OCI-LY7 (cell line): Measurements from ENCODE around the gene XPNPEP2. TPM values are rescaled to one million over a fixed set of nuclear protein-coding genes. Genes with fewer than 3 reads are reported as not detected.

Experiments used
- BruUV-seq: library from RNA; stranded (reverse); fragments of 400-500 nt; replicated peaks from 2 replicates; lab custom pipeline; 2021; lab: Mats Ljungman, UMichigan
- CTCF ChIA-PET: fragments of 300-600 bp; sonication (Branson Sonifier 250); formaldehyde crosslinking; loops from one replicate; lab custom pipeline; 2022; ENCODE audit warnings: antibody characterized with exemption; ENCODE audit not compliant: unreplicated experiment; lab: Charles Lee
- POLR2A ChIA-PET: fragments of 300-600 bp; sonication (Branson Sonifier 250); formaldehyde crosslinking; loops from one replicate; lab custom pipeline; 2022; ENCODE audit warnings: antibody characterized with exemption; lab: Charles Lee
- DNase-seq: peaks from one replicate; pipeline ENCODE4 v3.0.0-alpha.2; 2015; ENCODE audit warnings: low spot score
- H2AFZ ChIP-seq: fragments of 200-600 bp; sonication (generic), shearing (Covaris generic); 2 replicates; pipeline ENCODE4 v1.6.1; 2014; ENCODE audit warnings: mild to moderate bottlenecking, antibody characterized with exemption, low read length, moderate library complexity
- H3K27ac ChIP-seq: fragments of 200-600 bp; sonication (generic); 2 replicates; pipeline ENCODE4 v1.5.1; 2014; ENCODE audit warnings: mixed run types, low read depth, mild to moderate bottlenecking, moderate library complexity, low read length, inconsistent platforms; ENCODE audit not compliant: poor library complexity, severe bottlenecking
- H3K36me3 ChIP-seq: fragments of 200-600 bp; sonication (generic); 2 replicates; pipeline ENCODE4 v1.6.1; 2014; ENCODE audit warnings: mild to moderate bottlenecking, antibody characterized with exemption, low read length, moderate library complexity, mixed read lengths; ENCODE audit not compliant: insufficient read depth
- H3K4me1 ChIP-seq: fragments of 200-600 bp; sonication (generic); 2 replicates; pipeline ENCODE4 v1.5.1; 2014; ENCODE audit warnings: mild to moderate bottlenecking, low read length; ENCODE audit not compliant: insufficient read depth, poor library complexity, severe bottlenecking
- H3K4me2 ChIP-seq: fragments of 200-600 bp; sonication (generic); 2 replicates; pipeline ENCODE4 v1.6.1; 2014; ENCODE audit warnings: mild to moderate bottlenecking, low read length
- H3K4me3 ChIP-seq: fragments of 200-600 bp; sonication (generic); 2 replicates; pipeline ENCODE4 v1.5.1; 2014; ENCODE audit warnings: mild to moderate bottlenecking, low read depth, low read length; ENCODE audit not compliant: poor library complexity, severe bottlenecking
- H3K79me2 ChIP-seq: fragments of 200-600 bp; sonication (generic); 2 replicates; pipeline ENCODE4 v1.6.1; 2016; ENCODE audit warnings: low read depth, mild to moderate bottlenecking, low read length, moderate library complexity, mixed read lengths; ENCODE audit not compliant: insufficient read depth
- H3K9me2 ChIP-seq: fragments of 200-600 bp; sonication (generic); 2 replicates; pipeline ENCODE4 v1.6.1; 2016; ENCODE audit warnings: mild to moderate bottlenecking, low read length, mixed read lengths; ENCODE audit not compliant: insufficient read depth
- H3K9me3 ChIP-seq: fragments of 200-600 bp; sonication (generic); 2 replicates; pipeline ENCODE4 v1.6.1; 2014; ENCODE audit warnings: mild to moderate bottlenecking, mixed run types, low read length, mixed read lengths
- H4K20me1 ChIP-seq: fragments of 200-600 bp; sonication (generic); 2 replicates; pipeline ENCODE4 v1.6.1; 2014; ENCODE audit warnings: mild to moderate bottlenecking, antibody characterized with exemption, low read length, moderate library complexity, mixed read lengths; ENCODE audit not compliant: insufficient read depth
- EZH2phosphoT487 ChIP-seq: fragments of 200-600 bp; sonication (generic); IDR thresholded peaks from 2 replicates; pipeline ENCODE4 v1.6.1; 2018; ENCODE audit warnings: low read depth, borderline replicate concordance, mild to moderate bottlenecking, mixed run types, antibody characterized with exemption, low read length, moderate library complexity, mixed read lengths
- intact Hi-C: fragments of 100-400 bp; cut with micrococcal nuclease; formaldehyde crosslinking; loops from one replicate; pipeline ENCODE4 v1.10.0; 2022; ENCODE audit not compliant: unreplicated experiment
- total RNA-seq, 2 experiments: library from RNA; depleted of rRNA in 1 of 2; stranded (reverse); fragments of >200 nt in 1 of 2; shearing (Covaris generic) in 1 of 2; gene quantifications; 2 replicates each; pipeline ENCODE4 v1.2.3, GENCODE V29; 2014 to 2022
- TF ChIP-seq, protein P1 (sequence below): fragments of 200-600 bp; sonication (generic); conservative IDR thresholded peaks from 2 replicates; pipeline ENCODE4 v1.5.1; 2014; ENCODE audit warnings: mild to moderate bottlenecking, antibody characterized with exemption, low read length, moderate library complexity, mixed read lengths

XPNPEP2 gene
- total RNA-seq, 2 experiments from 2014 or later, result not detected

DNA sequence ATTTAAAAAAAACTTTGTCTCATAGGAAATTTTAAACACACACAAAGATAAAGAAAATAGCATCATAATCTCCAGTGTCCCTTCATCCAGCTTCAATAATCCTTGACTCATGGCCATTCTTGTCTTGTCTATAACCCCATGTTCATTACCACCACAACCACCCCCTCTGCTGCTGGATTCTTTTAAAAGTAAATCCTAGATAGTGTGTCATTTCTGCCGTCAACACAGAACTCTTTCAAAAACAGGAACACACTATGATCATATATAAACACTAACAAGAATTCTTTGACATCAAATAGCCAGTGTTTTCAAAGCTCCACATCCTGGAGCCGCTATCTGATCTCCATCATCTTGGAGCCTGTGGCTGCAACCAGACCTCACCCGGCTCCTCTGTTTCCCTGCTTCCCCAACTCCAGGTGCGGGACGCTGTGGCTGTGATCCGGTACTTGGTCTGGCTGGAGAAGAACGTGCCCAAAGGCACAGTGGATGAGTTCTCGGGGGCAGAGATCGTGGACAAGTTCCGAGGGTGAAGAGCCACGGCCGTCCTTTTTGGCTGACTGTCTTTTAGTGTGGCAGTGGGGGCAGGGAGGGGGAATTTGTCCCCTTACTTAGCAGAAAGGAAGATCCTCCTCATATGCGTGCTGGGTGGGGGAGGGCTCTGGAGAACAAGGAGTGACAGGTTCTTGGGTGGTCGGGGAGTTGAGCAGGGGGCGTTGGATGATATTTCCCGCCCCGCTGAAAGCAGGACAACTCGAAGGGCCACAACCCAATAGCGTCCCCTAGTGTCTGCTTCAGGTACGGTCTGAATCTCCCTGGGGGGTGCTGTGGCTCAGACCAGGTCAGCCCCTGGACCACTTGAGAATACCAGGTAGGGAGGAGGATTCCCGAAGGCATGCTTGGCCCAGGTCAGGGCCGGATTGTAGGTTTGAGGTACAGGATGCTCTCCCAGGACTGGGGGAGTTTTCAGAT lies 15.6 kb downstream of the XPNPEP2 start:
- DNase-seq, result no peak
- Histone ChIP-seq H2AFZ (no peak overlapping the region), H3K4me2 (no peak overlapping the region), H4K20me1 (no peaks in the 10 kb centered on the region), H3K4me1 (peaks cover 36% of the 10 kb centered on the region), H3K4me3 (no peak overlapping the region), H3K79me2 (no peaks in the 10 kb centered on the region), H3K9me3 (no peaks in the 10 kb centered on the region), H3K36me3 (no peaks in the 10 kb centered on the region), H3K27ac (no peak overlapping the region), H3K9me2 (no peaks in the 10 kb centered on the region)
- no TSS peak for BruUV-seq
- TF ChIP-seq, protein P1, sequence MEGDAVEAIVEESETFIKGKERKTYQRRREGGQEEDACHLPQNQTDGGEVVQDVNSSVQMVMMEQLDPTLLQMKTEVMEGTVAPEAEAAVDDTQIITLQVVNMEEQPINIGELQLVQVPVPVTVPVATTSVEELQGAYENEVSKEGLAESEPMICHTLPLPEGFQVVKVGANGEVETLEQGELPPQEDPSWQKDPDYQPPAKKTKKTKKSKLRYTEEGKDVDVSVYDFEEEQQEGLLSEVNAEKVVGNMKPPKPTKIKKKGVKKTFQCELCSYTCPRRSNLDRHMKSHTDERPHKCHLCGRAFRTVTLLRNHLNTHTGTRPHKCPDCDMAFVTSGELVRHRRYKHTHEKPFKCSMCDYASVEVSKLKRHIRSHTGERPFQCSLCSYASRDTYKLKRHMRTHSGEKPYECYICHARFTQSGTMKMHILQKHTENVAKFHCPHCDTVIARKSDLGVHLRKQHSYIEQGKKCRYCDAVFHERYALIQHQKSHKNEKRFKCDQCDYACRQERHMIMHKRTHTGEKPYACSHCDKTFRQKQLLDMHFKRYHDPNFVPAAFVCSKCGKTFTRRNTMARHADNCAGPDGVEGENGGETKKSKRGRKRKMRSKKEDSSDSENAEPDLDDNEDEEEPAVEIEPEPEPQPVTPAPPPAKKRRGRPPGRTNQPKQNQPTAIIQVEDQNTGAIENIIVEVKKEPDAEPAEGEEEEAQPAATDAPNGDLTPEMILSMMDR, result peak; percentile 66
- no peak for TF ChIP-seq EZH2phosphoT487
- POLR2A ChIA-PET, result no interaction called here
- intact Hi-C loops, result no loop called here
- CTCF ChIA-PET, result interaction anchor here (0.7 kb wide), 1 partner anchor 45 kb away, joined by 3 read pairs; no protein-coding TSS in a partner anchor

DNA sequence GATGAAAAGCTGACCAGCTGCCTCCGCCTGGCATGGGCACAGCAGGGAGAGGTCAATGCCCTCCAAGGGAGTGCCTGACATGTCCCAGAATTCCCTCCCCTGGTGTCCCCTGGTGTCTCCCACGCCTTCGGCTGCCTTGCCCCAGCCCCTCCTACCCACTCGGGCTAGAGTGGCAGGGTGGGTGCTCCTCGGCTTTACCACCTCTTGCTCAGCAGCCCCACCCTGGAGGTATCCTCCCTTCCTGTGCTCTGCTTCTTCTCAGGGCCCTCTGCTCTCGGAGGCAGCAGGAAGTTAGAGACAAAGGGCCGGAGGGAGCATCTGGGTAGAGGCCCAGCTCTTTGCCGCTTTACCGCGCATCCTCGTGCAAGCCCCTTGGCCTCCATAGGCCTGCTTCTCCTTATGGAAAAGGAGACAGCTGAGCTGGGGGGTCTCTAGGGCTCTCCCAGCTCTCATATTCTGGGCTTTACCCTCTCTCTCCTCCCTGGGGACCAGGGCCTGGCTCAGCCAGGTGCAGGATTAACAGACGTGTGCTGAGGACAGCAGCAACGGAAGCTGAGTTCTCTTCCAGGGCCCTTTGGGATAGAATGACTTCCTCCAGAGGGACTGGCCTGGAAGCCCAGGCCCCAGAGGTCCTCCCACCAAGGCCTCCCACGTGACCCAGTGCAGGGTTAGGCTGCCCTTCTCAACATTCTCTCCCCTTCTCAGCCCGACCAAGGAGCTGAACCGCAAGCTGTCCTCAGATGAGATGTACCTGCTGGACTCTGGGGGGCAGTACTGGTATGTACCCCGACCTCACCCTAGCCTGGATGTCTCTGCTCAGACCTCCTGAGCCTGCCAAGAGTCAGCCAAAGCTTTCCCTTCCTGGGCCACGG lies 17.2 kb downstream of the XPNPEP2 start:
- Histone ChIP-seq H3K79me2 (no peaks in the 10 kb centered on the region), H3K4me3 (no peak overlapping the region), H3K9me2 (no peaks in the 10 kb centered on the region), H3K36me3 (no peaks in the 10 kb centered on the region), H2AFZ (0 out of 2 replicates have a peak overlapping the region, but pooled peaks have one; percentile 42), H3K4me1 (peaks cover 50% of the 10 kb centered on the region), H4K20me1 (no peaks in the 10 kb centered on the region), H3K9me3 (no peaks in the 10 kb centered on the region), H3K4me2 (peak overlapping the region; percentile 36; the same call in 1 of the 2 replicates), H3K27ac (no peak overlapping the region)
- peak; percentile 66 for DNase-seq
- ChIA-PET POLR2A (interaction anchor here (0.9 kb wide), 1 partner anchor 25 kb away, joined by 4 read pairs; no protein-coding TSS in a partner anchor), CTCF (interaction anchor here (0.7 kb wide), 1 partner anchor 16 kb away, joined by 3 read pairs; no protein-coding TSS in a partner anchor)
- TF ChIP-seq EZH2phosphoT487, result no peak
- TF ChIP-seq, protein P1, result peak; percentile 58
- no TSS peak for BruUV-seq
- intact Hi-C loops, result loop anchor here (1.0 kb wide), 1 partner anchor 67 kb away; no protein-coding TSS in a partner anchor
